Right lobe of liver (tissue), 4 donors: Measurements from ENCODE around the gene GSS.

Experiments
- CTCF ChIP-seq, 4 donors: fragments of 200-600 bp in 3 of 4; fragments of 450-650 bp in 1 of 4; IDR thresholded peaks; one replicate each; pipeline versions ENCODE4 v1.5.1 to v1.8.0; 2016 to 2022; ENCODE audit warnings: antibody characterized with exemption in 4 of 4, mild to moderate bottlenecking in 2 of 4
- POLR2A ChIP-seq: fragments of 450-650 bp; IDR thresholded peaks from one replicate; pipeline ENCODE4 v1.6.1; 2017; ENCODE audit warnings: antibody characterized with exemption, mild to moderate bottlenecking
- donor health status: DM: no; HTN: no; CAD: no.
- donor health status: DM: no; HTN: no; CAD: no.
- donor health status: DM: no; HTN: yes; CAD: no.

GRCh38 chr20:34953960-34954359 is 1.6 kb downstream of the GSS start:
- TF ChIP-seq CTCF (IDR thresholded peaks at IDR 0.05) (no peak), POLR2A (no peak)
